Measurements from ENCODE around the gene TLX2.
"Not testable (repeated sequence)": the region's sequence is repeated elsewhere in the genome, so short reads cannot be mapped to it uniquely, and the experiment has no call there.

The TLX2 gene

DNA sequence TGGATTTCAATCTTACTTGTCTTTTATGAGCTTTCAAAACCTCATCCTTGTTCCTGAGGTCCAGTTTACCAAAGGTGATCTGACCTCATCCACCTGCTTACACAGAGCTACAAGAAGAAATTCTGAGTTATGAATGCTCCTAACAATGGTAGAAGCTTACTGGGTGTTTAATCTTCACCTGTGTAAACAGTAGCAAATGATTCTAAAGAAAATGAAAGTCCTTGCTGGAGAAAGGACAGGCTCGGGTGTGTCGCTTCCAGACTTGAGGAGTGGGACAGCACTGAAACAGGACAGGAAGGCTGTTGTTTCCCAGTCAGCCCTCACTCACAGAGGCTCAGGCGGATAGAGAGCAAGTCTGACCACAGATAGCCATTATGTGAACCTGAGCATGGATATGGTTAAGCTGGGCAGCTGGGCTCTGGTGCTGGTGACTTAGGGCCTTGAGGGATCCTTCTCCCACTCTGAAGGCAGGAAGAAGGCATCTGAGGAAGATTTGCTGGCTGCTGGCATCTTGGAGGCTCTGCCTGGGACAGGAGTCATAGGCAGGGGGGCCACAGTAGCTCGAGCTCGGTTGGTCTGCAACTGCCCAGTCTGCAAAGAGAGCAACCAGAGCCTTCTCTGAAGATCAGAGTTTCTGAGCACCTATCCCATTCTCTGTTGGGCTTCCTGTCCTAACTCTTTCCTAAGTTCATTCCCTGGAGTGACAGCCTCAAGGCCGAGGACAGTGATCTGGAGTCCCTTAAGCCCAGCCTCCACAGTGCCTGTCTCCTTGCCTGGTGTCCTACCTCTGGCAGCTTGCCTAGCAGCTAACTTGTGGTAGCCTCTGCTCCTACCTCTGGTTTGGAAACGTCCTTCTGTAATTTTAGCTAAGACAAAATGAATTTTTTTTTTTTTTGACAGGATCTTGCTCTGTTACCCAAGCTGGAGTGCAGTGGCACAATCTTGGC, 44.3 kb downstream of the TLX2 start:
- no peak for DNase-seq

DNA sequence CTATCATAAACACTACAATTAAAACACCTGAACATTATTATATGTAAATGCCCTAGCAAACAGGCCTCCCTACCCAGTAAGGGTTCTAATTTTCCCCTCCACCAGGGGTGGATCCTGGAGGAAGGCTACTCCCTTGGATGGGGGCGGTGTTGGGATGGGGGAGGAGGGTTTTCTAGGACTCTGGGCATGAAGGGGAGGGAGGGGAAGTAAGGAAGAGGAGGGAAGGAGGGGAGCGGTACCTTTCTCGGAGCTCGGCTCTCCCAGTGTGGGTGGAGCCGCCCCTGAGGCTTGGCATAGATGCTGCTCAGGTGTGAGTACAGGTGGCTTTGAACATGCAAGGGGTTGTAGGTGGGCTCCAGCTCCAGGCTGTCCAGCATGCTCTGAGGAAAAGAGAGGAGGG, 45.7 kb downstream of the TLX2 start:
- DNase-seq = no peak

DNA sequence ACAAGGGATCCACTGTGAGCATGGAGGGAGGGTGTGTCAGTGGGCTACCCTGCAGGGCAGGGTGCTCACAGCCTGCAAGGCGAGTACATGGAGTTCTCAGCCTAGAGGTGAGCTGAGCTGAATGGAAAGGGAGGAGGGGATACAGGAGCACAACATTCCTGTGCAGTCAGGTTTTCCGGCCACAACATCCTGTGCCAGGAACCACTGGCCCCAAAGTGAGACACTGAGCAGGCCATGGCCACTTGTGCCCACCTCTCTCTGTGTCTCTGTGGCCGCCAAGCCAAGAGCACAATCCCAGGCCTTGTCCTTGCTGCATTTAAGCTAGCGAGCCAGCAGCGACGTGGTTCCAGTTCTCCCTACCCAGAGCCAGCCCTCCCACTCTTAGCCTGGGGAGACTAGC, 46.3 kb downstream of the TLX2 start:
- no peak for DNase-seq

DNA sequence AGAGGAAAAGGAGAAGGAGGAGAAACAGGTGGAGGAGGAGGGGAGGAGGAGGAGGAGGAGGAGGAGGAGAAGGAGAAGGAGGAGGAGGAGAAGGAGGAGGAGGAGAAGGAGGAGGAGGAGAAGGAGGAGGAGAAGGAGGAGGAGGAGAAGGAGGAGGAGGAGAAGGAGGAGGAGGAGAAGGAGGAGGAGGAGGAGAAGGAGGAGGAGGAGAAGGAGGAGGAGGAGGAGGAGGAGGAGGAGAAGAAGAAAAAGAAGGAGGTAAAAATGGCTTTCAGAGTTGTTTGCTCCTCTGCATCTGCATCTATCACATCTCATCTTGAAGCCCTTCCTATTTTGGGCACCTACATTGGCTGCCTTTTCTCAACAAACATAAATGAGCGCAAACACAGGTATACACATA, 46.8 kb downstream of the TLX2 start:
- not testable (repeated sequence) for DNase-seq

DNA sequence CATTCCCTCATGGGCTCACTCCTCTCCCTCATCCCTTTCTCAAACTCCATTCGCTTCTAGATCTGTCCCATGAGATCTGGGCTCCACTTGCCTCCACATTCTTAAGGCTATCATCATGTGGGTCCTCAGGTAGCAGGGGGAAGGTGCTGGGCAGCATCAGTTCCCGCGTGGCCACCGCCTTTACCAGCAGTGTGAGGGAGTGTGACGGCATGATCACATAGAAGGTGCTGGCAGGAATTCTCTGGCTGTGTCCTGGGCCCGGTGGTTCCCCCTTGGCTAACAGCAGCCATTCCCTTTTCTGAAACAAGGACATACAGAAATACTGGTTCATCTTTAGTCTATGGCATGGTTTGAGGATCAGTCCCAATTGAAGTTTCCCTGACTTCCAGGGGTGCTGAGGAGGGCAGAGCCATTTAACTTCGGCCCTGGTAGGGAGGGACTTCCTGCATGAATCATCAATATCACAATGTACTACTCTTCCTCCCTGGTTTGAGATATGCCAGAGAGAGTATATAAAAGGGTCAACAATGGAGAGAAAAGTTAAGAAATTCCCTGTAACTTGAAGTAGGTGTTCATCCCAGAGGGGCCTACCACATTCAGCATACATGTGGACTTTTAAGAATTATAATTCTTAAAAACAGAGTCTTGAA, 48.0 kb downstream of the TLX2 start:
- DNase-seq = no peak

DNA sequence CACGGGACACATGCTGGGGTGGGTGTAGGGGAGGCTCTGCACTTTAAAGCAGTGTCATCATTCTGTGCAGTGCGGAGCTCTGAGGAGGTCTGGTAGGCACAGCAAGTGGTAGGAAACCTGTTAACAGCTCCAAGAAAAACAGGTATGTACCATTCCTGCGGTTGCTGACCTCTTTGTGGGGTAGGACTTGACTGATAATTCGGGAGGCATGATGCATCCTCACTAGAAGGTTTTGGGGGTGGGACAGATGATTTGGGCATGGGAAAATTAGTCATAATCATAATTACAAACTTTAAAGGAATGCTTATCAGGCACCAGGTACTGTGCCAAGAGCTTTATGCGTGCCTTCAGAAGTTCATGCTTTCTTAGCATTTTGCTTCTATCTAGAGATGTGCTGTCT, 50.0 kb downstream of the TLX2 start:
- no peak for DNase-seq

DNA sequence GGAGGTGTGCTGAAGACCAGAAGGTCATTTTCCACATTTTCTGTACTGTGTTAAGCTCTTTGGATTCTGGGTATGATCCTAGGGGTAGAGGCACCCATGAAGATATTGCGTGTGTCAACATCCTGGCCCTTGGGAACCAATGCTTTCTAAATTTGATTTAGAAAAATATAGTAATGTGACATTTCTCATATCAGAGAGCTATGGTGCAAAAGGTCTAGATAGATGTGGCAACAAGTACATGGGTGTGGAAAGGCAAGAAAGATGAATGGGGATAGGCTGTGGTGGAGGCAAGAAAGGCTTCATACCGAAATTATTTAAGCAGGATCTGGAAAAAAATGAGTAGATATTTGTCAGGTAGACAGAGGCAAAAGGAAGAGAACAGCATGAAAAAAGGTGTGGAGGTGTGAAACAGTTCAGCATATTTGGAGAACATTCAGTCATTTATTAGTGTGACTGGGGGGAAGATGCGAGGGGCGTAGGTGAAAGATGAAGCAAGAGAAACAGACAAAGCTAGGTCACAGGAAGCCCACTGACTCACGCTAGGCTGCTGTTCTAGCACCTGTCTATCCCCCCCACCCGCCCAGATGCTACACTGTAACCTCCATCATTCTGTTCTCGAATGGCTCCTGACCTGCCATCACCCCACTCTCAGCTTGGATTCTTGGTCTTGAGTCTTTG, 52.0 kb downstream of the TLX2 start:
- DNase-seq = no peak

DNA sequence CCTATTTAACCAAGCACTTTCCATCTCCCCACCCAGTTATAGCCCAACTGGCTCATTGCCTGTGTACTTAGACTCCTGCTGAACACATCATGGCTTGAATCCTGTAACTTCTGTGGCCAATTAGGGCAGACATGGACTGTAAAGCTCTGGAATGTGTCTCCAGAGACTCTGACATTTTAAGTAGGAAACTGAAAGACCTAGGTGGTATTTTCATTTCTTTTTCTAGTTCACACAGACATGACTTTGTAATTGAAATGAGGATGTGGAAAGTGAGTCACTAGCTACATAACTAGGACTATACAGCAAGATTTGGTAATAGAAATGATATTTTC, 52.5 kb downstream of the TLX2 start:
- no peak for DNase-seq
